ENCODE results near the gene KCTD20. TPM values are rescaled to one million over a fixed set of nuclear protein-coding genes. Genes with fewer than 3 reads are reported as not detected.

KCTD20 gene
- total and polyA plus RNA-seq, 8 donors: 8.8 to 21.7 (median 10.1) TPM

DNA sequence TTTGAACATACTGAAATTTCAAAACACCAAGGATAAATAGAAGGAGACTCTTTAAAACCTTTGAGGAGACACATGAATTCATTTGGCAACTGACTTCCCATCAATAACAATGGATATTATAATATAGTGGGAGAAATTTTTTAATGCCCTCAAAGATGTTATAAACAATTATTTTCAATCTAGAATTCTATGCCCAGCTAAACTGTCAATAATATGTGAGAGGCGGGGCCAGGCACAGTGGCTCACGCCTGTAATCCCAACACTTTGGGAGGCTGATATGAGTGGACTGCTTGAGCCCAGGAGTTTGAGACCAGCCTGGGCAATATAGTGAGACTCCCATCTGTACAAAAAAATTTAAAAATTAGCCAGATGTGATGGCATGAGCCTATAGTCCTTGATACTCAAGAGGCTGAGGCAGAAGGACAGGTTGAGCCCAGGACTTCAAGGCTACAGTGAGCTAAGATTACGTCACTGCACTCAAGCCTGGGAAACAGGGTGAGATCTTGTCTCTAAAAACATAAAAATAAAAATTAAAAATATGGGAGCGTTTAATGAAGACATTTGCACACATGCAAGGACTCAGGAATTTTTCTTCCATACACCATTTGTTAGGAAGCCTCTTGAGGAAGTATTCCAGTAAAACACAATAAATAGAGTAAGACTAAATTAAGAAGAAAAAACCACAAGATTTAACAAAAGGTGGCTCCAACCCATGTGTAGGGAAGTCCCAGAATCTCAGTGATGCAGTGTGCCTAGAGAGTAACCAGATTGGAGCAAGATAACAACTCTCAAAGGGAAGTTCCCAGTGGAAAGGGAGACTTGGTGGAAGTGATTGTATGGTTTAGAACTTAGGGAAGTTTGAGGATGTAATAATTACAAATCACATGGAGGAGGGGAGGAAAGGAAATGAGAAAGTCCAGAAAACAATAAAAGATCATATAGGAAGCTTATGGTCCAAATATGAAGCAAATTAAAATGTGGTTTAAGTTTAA, 29.0 kb upstream of the KCTD20 start:
- Histone ChIP-seq H3K4me1 (no peaks in the 10 kb centered on the region), H3K27me3 (no peaks in the 10 kb centered on the region), H3K36me3 (no peaks in the 10 kb centered on the region), H3K4me3 (no peak overlapping the region), H3K9me3 (no peaks in the 10 kb centered on the region), H3K27ac (no peak overlapping the region)
- DNase-seq (no peak), ATAC-seq (peak in 1 of 4 donors; percentile 39), FAIRE-seq (no peak)
- intact Hi-C loops (cut with DNase I): no loop called here
- TF ChIP-seq, protein P1, sequence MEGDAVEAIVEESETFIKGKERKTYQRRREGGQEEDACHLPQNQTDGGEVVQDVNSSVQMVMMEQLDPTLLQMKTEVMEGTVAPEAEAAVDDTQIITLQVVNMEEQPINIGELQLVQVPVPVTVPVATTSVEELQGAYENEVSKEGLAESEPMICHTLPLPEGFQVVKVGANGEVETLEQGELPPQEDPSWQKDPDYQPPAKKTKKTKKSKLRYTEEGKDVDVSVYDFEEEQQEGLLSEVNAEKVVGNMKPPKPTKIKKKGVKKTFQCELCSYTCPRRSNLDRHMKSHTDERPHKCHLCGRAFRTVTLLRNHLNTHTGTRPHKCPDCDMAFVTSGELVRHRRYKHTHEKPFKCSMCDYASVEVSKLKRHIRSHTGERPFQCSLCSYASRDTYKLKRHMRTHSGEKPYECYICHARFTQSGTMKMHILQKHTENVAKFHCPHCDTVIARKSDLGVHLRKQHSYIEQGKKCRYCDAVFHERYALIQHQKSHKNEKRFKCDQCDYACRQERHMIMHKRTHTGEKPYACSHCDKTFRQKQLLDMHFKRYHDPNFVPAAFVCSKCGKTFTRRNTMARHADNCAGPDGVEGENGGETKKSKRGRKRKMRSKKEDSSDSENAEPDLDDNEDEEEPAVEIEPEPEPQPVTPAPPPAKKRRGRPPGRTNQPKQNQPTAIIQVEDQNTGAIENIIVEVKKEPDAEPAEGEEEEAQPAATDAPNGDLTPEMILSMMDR (IDR thresholded peaks at IDR 0.05): no peak
- WGBS, 2 donors: 86 to 94% methylated on average over 4 of the region's 4 CpGs

DNA sequence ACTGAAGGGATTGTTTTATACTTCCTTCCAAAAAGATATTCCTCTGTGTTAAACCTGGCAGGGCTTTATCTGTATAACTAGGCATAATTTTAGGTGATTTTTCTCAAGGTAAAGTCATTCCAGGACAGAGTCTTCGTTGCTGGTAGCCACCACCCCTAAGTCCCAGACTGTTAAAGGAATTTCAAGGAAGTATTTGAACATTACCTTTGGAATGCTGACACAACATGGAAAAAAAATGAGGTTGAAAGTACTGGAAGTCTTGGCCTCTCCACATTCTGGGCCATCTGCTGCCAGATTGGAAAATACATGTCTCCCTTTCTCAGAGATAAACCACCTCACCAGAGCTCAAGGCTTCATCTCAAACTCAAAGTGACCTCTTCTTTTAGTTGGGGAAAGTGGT, 28.3 kb upstream of the KCTD20 start:
- H3K27me3 ChIP-seq: no peaks in the 10 kb centered on the region
- TF ChIP-seq, protein P1 (IDR thresholded peaks at IDR 0.05): no peak
- intact Hi-C loops (cut with DNase I): no loop called here
- peak in 2 of 4 donors; percentile 40 to 62 for ATAC-seq
- H3K9me3 ChIP-seq: no peaks in the 10 kb centered on the region
- H3K27ac ChIP-seq: no peak overlapping the region
- no peak for DNase-seq
- H3K4me3 ChIP-seq: no peak overlapping the region
- 9 to 11% methylated on average over 1 of the region's 1 CpG for WGBS, 2 donors
- no peaks in the 10 kb centered on the region for H3K4me1 ChIP-seq
- no peak for FAIRE-seq
- no peaks in the 10 kb centered on the region for H3K36me3 ChIP-seq

DNA sequence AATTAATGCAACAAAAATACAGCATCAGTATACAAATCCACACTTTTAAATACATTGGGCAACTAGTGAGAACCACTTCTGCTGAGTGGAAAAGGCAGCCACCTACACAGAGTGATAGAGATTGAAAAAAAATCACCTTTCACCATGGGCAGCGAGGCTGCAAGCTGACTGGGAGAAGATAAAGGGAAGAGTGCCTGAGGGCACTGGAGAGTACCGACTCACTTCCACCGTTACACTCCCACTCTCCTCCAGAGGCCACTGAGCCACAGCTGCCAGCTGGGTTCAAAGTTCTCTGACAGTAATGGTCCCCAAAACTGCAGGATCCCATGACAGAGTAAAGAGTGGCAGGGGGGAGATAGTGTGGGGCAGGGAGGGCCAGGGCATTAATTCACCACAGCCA, 24.2 kb upstream of the KCTD20 start:
- intact Hi-C loops (cut with DNase I): no loop called here

DNA sequence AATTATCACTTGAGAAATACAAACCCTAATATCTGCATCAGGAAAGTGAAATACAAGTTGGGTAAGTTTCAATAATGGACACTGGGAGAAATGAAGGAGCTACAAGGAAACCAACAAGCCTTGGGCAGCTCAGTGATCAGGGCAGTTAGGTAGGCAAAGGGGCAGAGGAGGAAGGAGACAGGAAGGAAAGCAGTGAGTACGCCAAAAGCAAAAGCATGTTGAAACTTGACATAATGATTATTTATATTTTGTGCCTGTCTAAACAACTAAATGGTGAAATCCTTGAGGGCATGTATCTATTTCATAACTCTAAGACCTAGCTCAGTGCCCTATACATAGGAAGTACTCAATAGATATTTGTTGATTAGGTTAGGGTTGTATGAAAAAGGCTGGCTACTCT, 23.5 kb upstream of the KCTD20 start:
- Histone ChIP-seq H3K9me3 (no peaks in the 10 kb centered on the region), H3K4me1 (peaks cover 0 to 3% (median 0%) of the 10 kb centered on the region in 3 donors), H3K27me3 (no peaks in the 10 kb centered on the region), H3K4me3 (no peak overlapping the region), H3K36me3 (no peaks in the 10 kb centered on the region), H3K27ac (no peak overlapping the region)
- no peak for DNase-seq
- FAIRE-seq: no peak
- ATAC-seq: no peak
- TF ChIP-seq, protein P1 (IDR thresholded peaks at IDR 0.05): no peak
- intact Hi-C loops (cut with DNase I): no loop called here
- WGBS, 2 donors: 86 to 92% methylated on average over 1 of the region's 1 CpG

More for the DNA sequence above, 24.2 kb upstream of the KCTD20 start:
- DNase-seq (no peak), FAIRE-seq (no peak), ATAC-seq (no peak)
- Histone ChIP-seq H3K36me3 (no peaks in the 10 kb centered on the region), H3K27ac (no peak overlapping the region), H3K4me3 (no peak overlapping the region), H3K4me1 (peaks cover 0 to 3% (median 0%) of the 10 kb centered on the region in 3 donors), H3K9me3 (no peaks in the 10 kb centered on the region), H3K27me3 (no peaks in the 10 kb centered on the region)
- TF ChIP-seq, protein P1 (IDR thresholded peaks at IDR 0.05): no peak
- 95 to 98% methylated on average over 3 of the region's 3 CpGs for WGBS, 2 donors

DNA sequence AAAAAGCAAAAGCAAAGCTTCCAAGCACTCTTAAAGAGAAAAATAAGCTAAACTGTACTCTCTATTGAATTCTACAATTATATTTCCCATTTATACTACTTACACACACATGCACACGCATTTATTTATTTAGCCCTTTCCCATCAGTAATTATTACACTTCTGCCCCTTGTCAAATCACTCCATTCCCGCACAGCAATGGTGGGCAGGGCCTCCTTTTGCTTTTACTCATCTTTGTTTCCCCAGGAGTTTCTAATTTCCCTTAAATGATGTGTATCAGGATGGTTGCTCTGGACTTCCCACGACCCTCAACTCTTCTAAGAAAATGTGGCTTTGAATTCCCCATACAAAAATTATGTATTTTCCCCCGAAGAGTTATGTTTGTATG, 20.1 kb upstream of the KCTD20 start:
- H3K36me3 ChIP-seq: no peaks in the 10 kb centered on the region
- no peaks in the 10 kb centered on the region for H3K27me3 ChIP-seq
- peaks cover 0 to 3% (median 0%) of the 10 kb centered on the region in 3 donors for H3K4me1 ChIP-seq
- TF ChIP-seq, protein P1 (IDR thresholded peaks at IDR 0.05): no peak
- H3K27ac ChIP-seq: peak overlapping the region; percentile 17 to 78 (median 70)
- intact Hi-C loops (cut with DNase I): no loop called here
- H3K4me3 ChIP-seq: peak overlapping the region in 2 of 4 donors; percentile 47 to 57
- ATAC-seq: no peak
- no peak for DNase-seq
- no peak for FAIRE-seq
- WGBS, 2 donors: 9 to 13% methylated on average over 4 of the region's 4 CpGs
- H3K9me3 ChIP-seq: no peaks in the 10 kb centered on the region
